DMS79 treated with DMSO at 0.1 percent for 48 hours (cell line): Measurements from ENCODE around the gene ATP11A.
"Not testable (repeated sequence)": the region's sequence is repeated elsewhere in the genome, so short reads cannot be mapped to it uniquely, and the experiment has no call there.

ENCODE experiments used
- DNase-seq: peaks from one replicate; lab custom pipeline; 2025; lab: John Stamatoyannopoulos, UW

ATP11A gene

DNA sequence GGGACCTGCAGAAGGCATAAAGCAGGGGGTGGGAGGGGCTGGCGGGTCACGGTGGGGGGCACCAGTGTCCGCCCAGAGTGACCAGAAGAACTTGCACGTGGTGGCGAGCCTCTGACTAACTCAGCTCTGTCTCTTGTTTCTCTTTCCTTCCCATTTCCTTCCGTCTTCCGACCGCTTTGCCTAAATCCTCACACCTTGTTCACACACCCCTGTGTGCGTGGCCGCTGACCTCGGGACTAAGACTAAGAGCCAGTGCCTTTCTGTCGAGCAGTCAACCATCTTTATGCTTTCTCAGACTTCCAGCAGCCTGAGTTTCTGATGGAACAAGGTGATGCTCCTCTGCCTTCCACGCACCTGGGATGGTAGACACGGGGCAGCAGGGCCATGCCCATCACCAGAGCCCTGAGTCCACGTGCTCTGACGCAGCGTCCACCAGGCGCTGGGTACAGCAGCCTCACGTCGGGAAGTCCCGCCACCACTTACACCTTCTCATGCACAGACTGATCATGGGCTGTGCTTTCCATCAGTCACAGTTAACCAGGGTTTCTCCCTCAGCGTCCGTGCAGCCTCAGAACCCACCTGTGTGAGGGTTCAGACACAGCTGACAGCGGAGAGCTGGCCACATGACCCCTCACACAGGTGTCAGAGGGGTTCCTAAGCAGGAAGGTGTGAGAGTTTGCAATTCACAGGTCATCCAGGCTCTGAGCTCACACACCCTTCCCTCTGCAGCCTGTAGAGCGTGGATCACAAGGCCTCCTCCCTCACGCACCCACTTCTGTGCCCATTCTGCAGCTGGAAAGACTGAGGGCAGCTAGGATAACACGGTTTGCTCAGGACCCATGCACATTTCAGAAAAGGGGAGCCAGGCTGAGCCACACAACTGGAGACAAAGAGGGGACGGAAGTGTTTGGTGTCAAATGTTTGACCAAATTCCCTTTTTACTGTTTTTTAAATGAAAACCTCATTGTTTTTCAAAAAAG is 188.4 kb downstream of the ATP11A start:
- DNase-seq = no peak

- no peak for DNase-seq
Observed at GRCh38 chr13:112879283-112879833, 189.5 kb downstream of the ATP11A start.

- DNase-seq = no peak
Observed at GRCh38 chr13:112880221-112880641, 190.4 kb downstream of the ATP11A start.

- DNase-seq = no peak
Observed at GRCh38 chr13:112880976-112881540, 191.2 kb downstream of the ATP11A start.

- DNase-seq = no peak
Observed at GRCh38 chr13:112881656-112882554, 192.1 kb downstream of the ATP11A start.

- no peak for DNase-seq
Observed at GRCh38 chr13:112882555-112883024, 192.8 kb downstream of the ATP11A start.

DNA sequence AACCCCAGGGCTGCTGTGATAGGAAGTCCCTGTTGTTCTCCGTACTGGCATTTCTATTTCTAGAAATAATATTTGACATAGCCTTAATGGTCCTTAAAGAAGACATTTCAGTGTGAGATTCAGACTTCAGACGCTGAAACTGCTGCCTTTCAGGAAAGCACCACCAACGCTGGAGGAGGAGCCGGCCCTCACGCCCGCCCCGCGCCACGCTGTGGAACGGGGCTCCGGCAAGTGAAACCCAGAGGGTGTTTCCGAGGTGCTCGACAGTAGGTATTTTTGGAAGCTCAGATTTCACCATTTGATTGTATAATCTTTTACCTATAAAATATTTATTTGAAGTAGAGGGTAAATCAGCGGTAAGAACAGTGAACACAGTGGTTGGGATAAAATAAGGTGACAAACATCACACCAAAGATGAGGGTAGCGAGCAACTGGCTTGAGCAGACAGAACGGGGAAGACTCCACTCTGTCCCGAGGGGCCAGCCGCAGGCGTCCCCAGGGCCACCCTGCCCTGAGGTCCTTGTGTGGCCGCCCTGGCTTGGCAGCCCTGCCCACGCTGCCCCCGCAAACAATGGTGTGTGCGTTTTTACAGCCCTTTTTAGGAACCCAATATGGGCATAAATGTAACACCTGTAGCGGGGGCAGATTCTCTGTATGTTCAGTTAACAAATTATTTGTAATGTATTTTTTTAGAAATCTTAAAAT is 193.6 kb downstream of the ATP11A start:
- no peak for DNase-seq

GRCh38 chr13:112884700-112885099 is 194.9 kb downstream of the ATP11A start:
- not testable (repeated sequence) for DNase-seq

DNA sequence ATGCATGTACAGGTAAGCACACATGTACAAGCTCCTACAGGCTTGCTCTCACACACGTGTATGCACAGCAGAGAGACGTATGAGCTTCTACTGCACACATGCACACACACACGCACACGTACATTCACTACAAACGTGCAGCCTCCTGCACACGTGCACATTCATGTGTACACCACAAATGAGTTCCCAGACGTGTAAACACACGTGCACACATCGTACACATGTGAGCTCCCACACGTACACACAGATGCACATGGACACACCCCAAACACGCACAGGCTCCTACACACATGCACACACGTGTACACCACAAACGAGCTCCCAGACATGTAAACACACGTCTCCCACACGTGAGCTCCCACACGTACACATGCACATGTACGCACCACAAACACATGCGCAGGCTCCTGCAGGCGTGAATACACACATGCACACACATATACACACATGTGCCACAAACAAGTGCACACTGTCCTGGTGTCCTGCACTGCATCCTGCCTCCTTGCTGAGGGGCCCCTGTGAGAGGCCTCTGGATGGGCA is 195.5 kb downstream of the ATP11A start:
- no peak for DNase-seq

- peak; percentile 92 for DNase-seq
Observed at GRCh38 chr13:112885782-112886268, 196.0 kb downstream of the ATP11A start.

GRCh38 chr13:112887151-112887550 is 197.3 kb downstream of the ATP11A start:
- no peak for DNase-seq

GRCh38 chr13:112887557-112887991 is 197.7 kb downstream of the ATP11A start:
- no peak for DNase-seq

- no peak for DNase-seq
Observed at GRCh38 chr13:112888238-112889111, 198.6 kb downstream of the ATP11A start.

- no peak for DNase-seq
Observed at GRCh38 chr13:112889351-112890290, 199.8 kb downstream of the ATP11A start.

DNA sequence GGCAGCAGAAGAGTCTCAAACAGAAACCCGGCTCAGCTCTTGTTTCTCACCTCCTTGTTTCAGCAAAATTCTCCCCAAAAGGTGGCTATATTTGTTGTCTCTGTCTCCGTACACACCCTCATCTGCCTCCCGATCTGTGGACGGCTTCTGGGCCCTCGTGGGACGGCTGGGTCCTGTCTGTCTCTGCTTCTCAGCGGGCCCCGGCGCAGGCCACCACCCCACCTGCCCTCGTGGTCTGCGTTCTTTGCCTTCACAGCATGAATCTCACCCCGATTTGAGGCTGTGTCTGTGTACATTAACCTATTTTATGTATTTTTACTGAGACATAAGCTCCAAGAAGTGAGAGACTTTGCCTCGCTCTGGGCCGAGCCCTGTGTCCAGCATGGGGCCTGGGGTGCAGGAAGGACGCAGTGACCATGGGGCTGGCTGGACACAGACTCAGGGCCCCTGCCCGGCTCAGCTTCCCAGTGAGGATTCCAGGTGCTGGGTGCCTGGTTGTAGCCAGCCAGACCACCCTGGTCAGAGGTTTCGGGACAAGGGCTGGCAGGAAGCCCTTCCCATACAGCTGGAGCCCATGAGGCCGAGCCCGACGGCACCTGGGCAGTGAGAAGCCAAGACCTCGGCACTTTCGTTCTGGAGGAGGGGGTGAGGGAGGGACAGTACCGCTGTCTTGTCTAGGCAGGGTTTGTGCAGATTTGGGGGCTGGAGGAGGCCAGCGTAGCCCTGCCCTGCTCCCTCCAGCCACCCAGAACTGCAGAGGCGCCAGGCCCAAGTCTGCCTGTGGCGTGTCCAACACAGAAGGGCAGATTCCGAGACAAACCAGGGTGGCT is 200.7 kb downstream of the ATP11A start:
- no peak for DNase-seq

DNA sequence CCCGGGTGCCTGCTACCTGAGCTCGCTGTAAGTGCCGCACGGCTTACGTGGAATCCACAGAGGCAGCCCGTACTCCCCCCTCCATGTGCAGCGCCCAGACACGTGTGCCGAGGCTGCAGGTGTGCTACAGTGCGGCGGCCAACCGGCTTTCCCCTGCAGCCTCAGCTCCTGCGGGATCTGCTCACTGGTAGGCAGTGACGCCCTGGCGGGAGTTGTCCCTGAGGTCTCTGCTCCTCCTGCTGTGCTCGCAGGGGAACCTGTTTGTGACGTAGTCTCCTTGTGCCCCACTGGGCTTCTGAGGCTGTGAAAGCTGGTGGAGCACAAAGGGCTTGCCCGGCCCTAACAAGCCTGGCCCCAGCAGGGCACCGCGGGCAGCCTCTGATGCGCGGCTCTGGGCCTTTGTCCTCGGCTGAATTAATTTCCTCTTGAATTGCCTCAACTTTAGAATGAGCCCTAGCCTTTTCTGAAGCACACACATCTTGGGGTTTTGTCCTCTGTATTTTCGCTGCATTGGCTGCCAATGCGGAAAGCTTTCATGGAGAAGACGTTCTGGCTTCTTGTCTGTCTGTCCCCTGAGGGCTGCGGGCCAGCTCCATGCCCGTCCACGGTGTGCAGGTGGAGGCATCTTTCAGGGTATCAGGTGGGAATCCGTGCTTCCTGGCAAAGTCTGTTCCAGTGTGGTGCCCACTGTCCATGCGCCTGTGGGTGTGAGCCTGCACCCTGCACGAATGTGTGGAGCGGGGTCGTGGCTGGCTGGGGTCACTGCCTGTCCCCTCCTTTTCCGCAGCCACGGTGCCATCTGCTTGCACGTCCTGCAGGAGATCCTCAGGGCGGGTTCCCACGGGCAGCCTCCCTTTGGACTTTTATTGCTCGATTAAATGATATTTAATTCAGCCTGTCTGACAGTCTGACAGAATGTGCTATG is 201.9 kb downstream of the ATP11A start:
- no peak for DNase-seq
